HG03280 (cell line): ENCODE data around the gene MYL5.
"Not testable (repeated sequence)": the region's sequence is repeated elsewhere in the genome, so short reads cannot be mapped to it uniquely, and the experiment has no call there.

Experiments
- ATAC-seq: cut with Tn5 transposase; IDR thresholded peaks from one replicate; pipeline ENCODE4 v1.9.1; 2021; ENCODE audit warnings: mild to moderate bottlenecking, moderate library complexity; ENCODE audit not compliant: unreplicated experiment

Gene MYL5

DNA sequence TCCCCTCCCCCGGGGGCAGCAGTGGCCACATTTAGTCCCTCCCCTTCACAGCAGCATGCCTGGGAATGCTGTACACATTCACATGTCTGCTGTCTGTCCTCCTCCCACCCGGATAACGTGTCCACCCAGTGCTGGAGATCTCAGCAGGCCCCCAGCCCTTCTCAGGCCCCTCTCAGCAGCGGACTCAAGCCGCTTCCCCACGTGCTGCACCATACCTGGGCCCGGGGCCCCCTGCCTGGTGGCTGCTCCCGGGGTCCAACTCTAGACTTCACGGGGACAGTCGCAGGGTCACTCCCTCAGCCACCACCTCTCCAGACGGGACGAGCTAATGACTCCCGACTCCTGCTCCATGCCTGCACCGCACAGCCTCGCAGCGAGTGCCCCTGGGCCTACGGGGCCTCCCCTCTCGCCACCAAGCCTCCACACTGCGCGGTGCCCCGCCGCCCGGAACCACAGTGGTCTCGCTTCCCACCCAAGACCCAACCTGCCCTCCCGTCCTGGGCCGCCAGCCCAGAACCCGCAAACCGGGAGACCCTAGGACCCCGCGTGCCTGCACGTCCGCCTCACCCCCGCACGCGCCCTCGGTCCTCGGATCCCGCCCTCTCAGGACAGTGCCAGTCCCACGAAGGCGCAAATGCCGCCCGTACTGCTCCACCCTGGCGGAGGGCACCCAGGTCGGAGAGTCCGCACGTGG is 30.0 kb downstream of the MYL5 start:
- no peak for ATAC-seq

DNA sequence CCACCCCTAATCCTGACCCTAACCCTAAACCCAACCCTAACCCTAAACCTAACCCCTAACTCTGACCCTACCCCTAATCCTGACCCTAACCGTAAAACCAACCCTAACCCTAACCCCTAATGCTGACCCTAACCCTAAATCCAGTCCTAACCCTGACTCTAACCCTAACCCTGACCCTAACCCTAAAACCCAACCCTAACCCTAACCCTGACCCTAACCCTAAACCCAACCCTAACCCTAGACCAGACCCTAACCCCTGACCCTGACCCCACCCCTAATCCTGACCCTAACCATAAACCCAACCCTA is 30.6 kb downstream of the MYL5 start:
- no peak for ATAC-seq

DNA sequence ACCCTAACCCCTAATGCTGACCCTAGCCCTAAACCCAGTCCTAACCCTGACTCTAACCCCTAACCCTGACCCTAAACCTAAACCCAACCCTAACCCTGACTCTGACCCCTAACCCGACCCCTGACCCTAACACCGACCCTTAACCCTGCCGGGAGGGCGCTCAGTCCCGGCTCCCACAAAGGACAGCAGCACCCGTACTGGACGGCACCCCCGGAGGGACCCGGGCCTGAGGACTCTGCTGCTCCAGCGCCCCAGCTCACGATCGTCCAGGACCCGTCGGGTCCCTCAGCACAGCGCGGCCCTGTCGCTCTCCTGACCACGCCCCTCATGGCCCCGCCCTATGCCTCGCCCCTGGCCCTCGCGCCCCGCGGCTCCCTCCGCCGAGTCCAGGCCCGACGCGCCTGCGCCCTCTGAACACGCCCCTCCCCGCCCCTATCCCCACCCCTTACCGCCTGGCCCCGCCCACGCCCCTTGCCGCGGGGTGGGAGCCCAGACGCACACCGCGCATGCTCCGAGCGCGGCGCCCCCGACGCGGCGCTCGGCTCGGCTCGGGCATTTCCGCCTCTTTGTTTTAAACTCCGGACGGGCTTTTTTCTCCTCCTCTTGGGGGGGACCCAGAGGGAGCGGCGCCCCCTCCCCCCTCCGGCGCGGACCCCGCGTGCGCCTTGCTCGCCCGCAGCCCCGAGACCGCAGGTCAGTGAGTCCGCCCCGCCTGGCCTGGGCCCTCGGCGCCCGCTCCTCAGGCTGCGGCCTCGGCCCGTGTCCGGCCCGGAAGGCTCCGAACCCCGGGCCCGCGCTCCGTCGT is 31.1 kb downstream of the MYL5 start, which contains the start of gene PCGF3:
Gene PCGF3, plus strand, starts transcription at position 555 of the 805 bp plus-strand sequence. CDS start 27,849 bp downstream, outside the sequence.
- peak; percentile 91 for ATAC-seq

DNA sequence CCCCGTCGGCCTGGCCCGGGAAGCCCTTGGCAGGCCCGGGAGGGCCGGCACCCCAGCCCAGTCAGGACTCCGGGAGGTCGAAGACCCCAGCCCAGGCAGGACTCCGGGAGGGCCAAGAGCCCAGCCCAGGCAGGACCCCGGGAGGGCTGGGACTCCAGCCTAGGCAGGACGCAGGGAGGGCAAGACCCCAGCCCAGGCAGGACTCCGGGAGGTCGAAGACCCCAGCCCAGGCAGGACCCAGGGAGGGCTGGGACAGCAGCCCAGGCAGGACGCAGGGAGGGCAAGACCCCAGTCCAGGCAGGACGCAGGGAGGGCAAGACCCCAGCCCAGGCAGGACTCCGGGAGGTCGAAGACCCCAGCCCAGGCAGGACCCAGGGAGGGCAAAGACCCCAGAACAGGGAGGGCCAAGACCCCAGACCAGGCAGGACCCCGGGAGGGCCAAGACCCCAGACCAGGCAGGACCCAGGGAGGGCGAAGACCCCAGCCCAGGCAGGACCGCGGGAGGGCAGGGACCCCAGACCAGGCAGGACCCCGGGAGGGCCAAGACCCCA is 31.8 kb downstream of the MYL5 start:
- not testable (repeated sequence) for ATAC-seq

DNA sequence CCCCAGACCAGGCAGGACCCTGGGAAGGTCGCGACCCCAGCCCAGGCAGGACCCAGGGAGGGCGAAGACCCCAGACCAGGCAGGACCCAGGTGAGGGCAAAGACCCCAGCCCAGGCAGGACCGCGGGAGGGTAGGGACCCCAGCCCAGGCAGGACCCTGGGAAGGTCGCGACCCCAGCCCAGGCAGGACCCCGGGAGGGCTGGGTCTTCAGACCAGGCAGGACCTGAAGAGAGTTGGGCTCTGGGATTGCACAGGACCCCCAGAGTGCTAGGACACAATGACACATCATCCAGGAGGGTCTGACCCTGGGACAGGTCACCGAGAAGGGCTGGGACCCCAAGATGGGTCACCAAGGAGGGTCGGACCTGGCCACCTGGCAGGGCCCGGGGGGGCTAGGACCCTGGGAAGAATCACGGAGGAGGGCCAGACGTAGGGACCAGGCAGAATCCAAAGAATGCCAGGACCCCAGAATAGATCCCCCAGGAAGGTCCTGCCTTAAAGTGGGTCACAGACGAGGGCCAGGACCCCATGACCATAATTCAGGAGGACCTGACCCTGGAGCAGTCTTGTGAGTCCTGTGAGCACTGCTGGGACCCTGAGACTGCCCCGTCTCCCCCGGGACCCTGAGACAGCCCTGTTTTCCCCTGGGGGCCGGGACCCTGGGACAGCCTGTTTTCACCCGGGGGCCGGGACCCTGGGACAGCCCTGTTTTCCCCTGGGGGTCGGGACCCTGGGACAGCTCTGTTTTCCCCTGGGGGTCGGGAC is 32.7 kb downstream of the MYL5 start:
- ATAC-seq = no peak

DNA sequence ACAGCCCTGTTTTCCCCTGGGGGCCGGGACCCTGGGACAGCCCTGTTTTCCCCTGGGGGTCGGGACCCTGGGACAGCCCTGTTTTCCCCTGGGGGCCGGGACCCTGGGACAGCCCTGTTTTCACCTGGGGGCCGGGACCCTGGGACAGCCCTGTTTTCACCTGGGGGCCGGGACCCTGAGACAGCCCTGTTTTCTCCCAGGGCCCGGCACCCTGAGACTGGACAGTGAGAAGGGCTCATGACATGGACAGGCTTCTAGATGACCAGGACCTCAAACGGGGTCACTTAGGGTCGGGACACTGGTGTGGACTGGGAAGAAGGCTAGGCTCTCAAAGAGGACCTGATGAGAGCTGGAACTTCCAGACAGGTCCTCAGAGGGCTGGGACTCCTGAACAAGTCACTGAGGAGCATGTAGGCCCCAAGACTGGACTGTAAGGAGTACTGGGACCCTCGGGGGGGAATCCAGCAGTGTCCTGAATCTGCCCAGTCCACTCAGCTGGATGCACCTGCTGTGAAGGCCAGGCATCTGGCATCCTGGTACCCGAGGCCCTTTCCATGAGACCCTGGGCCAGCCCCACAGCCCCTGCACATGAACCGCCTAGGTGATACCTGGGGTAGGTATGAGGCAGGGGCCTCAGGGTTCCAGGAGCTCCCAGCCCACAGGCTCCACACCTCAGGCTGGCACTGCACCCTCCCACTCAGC is 33.7 kb downstream of the MYL5 start:
- no peak for ATAC-seq

GRCh38 chr4:708631-708933 is 34.2 kb downstream of the MYL5 start:
- no peak for ATAC-seq

DNA sequence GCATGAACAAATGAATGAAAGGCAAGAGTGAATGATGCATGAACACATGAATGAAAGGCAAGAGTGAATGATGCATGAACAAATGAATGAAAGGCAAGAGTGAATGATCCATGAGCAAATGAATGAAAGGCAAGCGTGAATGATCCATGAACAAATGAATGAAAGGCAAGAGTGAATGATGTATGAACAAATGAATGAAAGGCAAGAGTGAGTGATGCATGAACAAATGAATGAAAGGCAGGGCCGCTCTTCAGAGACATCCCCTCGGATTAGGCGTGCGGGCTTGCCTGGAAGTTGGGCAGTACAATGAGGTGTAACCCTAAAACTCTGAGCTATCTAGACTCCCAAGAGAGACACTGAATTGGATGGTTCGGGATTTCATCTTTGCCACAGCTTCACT is 35.0 kb downstream of the MYL5 start:
- no peak for ATAC-seq

DNA sequence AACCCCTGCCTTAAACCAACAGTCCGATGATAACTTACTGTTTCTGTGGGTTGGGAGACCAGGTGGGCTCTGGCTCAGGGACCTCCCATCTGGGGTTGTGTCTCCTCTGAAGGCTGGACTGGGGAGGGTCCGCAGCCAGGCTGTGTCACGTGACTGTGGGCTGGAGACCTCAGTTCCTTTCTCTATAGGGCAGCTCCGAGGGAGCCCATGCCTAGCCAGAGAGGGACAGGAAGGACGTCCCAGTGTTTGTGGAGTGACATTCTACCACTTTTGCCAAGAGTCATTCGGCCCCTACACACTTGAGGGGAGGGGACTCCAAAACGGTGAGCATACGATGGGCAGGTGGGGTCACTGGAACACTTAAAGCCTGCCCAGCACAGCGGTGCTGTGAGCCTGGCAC is 35.8 kb downstream of the MYL5 start:
- no peak for ATAC-seq

DNA sequence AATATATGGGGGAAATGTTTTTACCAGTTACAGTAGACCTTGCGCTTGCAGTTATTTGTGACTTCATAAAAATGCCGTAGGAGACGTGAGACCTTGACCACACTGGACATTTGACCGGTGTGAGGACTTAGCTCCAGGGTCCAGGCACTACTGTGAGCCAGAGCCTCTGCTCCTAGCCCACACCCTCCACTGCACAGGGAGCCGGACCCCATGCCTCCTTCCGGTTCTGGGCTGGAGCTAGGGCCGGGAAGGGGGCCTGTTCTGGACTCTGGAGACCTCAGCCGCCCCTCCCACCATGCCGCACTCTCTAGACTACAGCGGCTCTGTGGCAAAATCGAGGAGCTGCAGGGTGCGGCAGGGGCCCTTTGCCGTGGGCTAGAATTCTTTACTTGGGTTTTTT is 36.6 kb downstream of the MYL5 start:
- ATAC-seq = no peak

- no peak for ATAC-seq
Observed at GRCh38 chr4:712093-712492, 37.8 kb downstream of the MYL5 start.

- no peak for ATAC-seq
Observed at GRCh38 chr4:712916-713632, 38.7 kb downstream of the MYL5 start.

DNA sequence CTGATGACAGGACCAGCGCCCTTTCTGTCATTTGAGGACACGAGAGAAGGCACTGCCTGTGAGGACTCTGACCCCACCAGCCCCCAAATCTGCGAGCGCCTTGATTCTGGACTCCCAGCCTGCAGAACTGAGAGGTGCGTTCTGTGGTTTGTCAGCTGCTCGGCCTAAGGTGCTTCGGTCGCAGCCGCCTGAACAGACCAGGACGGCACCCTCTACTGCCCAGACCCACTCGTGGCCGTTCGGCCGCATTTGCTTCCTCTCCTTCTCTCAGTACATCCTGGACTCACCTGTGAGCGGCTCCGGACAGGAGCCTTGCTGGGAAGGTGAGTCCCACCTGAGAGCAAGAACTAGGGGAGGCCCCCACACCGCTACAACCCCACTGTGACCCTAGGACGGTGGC is 39.7 kb downstream of the MYL5 start:
- no peak for ATAC-seq

DNA sequence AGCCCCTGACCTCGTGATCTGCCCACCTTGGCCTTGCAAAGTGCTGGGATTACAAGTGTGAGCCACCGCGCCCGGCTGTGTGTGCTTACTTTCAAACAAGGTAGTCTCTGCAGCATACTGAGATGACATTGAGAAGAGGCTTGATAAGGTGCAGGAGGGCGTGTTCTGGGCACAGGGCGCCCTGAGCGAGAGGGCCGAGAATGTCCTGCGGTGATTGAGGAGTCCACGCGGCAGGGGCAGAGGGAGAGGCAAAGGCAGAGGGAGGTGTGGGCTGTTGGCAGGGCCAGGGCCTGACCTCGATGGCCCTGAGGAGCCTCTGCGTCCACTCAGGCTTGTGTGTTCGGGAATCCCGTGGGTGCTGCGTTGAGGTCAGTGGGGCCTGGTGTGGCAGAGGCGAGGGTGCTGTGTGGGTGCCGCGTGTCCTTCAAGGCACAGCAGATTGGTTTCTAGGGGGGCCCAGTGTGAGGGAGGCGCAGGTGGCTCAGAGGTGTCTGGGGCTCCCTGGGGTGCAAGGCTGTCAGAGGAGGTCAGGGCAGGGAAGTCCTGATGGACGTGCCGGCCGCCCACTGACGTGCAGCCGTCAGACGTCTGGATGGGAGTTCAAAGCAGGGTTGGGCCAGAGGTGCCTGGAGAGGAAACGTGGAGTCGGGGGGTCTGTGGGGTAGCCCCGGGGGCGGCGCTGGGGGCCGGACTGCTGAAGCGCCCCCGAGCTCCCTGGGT is 43.4 kb downstream of the MYL5 start:
- ATAC-seq = no peak

DNA sequence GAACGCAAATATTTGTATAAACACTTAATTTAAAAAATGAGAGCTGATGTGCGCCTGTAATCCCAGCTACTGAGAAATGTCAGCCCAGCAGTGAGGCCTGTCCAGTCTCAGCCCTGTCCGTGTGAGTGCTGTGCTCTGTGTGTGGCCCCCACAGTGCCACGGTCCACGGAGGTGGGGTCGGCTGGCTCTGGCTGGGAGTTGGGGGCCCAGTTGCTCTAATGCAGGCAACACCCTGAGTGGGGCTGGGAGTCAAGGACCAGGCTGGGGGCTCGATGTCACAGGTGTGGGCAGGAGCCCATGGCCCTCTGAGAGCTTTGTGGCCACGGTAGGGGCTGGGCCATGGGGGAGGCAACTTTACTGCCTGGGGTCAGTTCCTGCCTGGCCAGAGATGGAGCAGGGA is 44.1 kb downstream of the MYL5 start:
- no peak for ATAC-seq

GRCh38 chr4:720111-720860 is 45.9 kb downstream of the MYL5 start:
- no peak for ATAC-seq

- ATAC-seq = no peak
Observed at GRCh38 chr4:721261-722168, 47.2 kb downstream of the MYL5 start.

DNA sequence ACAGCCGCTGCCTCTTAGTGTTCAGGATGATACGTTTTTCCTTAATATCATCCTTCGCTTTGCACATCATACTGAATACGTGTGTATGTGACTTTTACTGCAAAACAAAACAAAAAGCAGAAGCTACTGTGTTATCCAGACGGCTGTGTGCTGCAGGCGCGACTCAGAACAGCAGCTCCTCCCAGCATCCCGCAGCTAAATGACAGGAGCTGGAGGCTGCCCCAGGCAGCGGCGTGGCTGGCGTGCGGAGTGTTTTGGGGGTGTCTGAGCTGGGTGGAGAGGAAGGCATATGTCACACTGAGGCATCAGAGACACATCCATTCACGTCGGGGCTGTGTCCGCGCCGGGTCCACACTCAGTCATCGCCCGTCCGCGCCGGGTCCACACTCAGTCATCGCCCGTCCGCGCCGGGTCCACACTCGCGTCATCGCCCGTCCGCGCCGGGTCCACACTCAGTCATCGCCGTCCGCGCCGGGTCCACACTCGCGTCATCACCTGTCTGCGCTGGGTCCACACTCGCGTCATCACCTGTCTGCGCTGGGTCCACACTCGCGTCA is 47.9 kb downstream of the MYL5 start:
- no peak for ATAC-seq
